H9 (cell line): Measurements from ENCODE around the gene CDC16. TPM values are rescaled to one million over a fixed set of nuclear protein-coding genes. Genes with fewer than 3 reads are reported as not detected.

Experiments used
- DNase-seq: peaks from one replicate; pipeline ENCODE4 v3.0.0-alpha.2; 2017
- H2AFZ ChIP-seq: one replicate; pipeline ENCODE4 v1.6.1; 2013; ENCODE audit warnings: mild to moderate bottlenecking, low read length, control low read depth, moderate library complexity
- H2AK5ac ChIP-seq: 2 replicates; pipeline ENCODE4 v1.6.1; 2013; ENCODE audit warnings: low read length, control low read depth, mixed read lengths; ENCODE audit not compliant: insufficient read length
- H2BK120ac ChIP-seq: one replicate; pipeline ENCODE4 v1.6.1; 2013; ENCODE audit warnings: low read depth, mild to moderate bottlenecking, low read length, control low read depth, inconsistent platforms; ENCODE audit not compliant: poor library complexity, severe bottlenecking
- H2BK12ac ChIP-seq: 2 replicates; pipeline ENCODE4 v1.6.1; 2013; ENCODE audit warnings: low read length, control low read depth, mixed read lengths, low read depth; ENCODE audit not compliant: insufficient read length
- H2BK15ac ChIP-seq: 2 replicates; pipeline ENCODE4 v1.6.1; 2013; ENCODE audit warnings: low read depth, low read length, control low read depth
- H2BK20ac ChIP-seq: one replicate; pipeline ENCODE4 v1.6.1; 2013; ENCODE audit warnings: low read depth, mild to moderate bottlenecking, low read length, control low read depth, inconsistent platforms; ENCODE audit not compliant: poor library complexity, severe bottlenecking
- H2BK5ac ChIP-seq: 2 replicates; pipeline ENCODE4 v1.6.1; 2013; ENCODE audit warnings: low read length, control low read depth, mixed read lengths; ENCODE audit not compliant: insufficient read length
- H3K14ac ChIP-seq: 2 replicates; pipeline ENCODE4 v1.6.1; 2013; ENCODE audit warnings: low read length, control low read depth; ENCODE audit not compliant: insufficient read depth
- H3K18ac ChIP-seq: 2 replicates; pipeline ENCODE4 v1.6.1; 2013; ENCODE audit warnings: low read depth, mild to moderate bottlenecking, mixed read lengths, low read length, control low read depth; ENCODE audit not compliant: insufficient read length
- H3K23ac ChIP-seq: 2 replicates; pipeline ENCODE4 v1.6.1; 2013; ENCODE audit warnings: low read length, control low read depth, mixed read lengths, low read depth; ENCODE audit not compliant: insufficient read length
- H3K23me2 ChIP-seq: 2 replicates; pipeline ENCODE4 v1.6.1; 2013; ENCODE audit warnings: low read depth, mild to moderate bottlenecking, mixed read lengths, low read length, control low read depth; ENCODE audit not compliant: insufficient read length, poor library complexity, severe bottlenecking
- H3K27ac ChIP-seq: 2 replicates; pipeline ENCODE4 v1.5.1; 2013; ENCODE audit warnings: low read length, control low read depth, mixed read lengths, low read depth; ENCODE audit not compliant: insufficient read length
- H3K27me3 ChIP-seq: 2 replicates; pipeline ENCODE4 v1.6.1; 2013; ENCODE audit warnings: low read length, control low read depth, inconsistent platforms; ENCODE audit not compliant: insufficient read depth
- H3K4ac ChIP-seq: 2 replicates; pipeline ENCODE4 v1.6.1; 2013; ENCODE audit warnings: low read depth, mild to moderate bottlenecking, control low read depth, inconsistent platforms, low read length, moderate library complexity
- H3K4me1 ChIP-seq: 2 replicates; pipeline ENCODE4 v1.6.1; 2013; ENCODE audit warnings: low read length, control low read depth, inconsistent platforms; ENCODE audit not compliant: insufficient read depth
- H3K4me2 ChIP-seq: 2 replicates; pipeline ENCODE4 v1.6.1; 2013; ENCODE audit warnings: low read length, control low read depth, mixed read lengths; ENCODE audit not compliant: insufficient read length, insufficient read depth
- H3K56ac ChIP-seq: 2 replicates; pipeline ENCODE4 v1.6.1; 2013; ENCODE audit warnings: low read depth, mild to moderate bottlenecking, mixed read lengths, low read length, control low read depth; ENCODE audit not compliant: insufficient read length
- H3K79me1 ChIP-seq: 2 replicates; pipeline ENCODE4 v1.6.1; 2013; ENCODE audit warnings: low read depth, mild to moderate bottlenecking, moderate library complexity, low read length, control low read depth, inconsistent platforms; ENCODE audit not compliant: insufficient read depth, poor library complexity, severe bottlenecking
- H3K79me2 ChIP-seq: 2 replicates; pipeline ENCODE4 v1.6.1; 2013; ENCODE audit warnings: low read length, control low read depth, inconsistent platforms; ENCODE audit not compliant: insufficient read depth
- H3K9ac ChIP-seq: 2 replicates; pipeline ENCODE4 v1.6.1; 2013; ENCODE audit warnings: low read length, control low read depth, mixed read lengths; ENCODE audit not compliant: insufficient read length; ENCODE audit errors: extremely low read depth
- H3K9me3 ChIP-seq: one replicate; pipeline ENCODE4 v1.6.1; 2013; ENCODE audit warnings: low read depth, low read length, inconsistent platforms; ENCODE audit not compliant: control insufficient read depth
- H3T11ph ChIP-seq: one replicate; pipeline ENCODE4 v1.6.1; 2013; ENCODE audit warnings: mild to moderate bottlenecking, low read length, control low read depth, inconsistent platforms
- H4K20me1 ChIP-seq: one replicate; pipeline ENCODE4 v1.6.1; 2013; ENCODE audit not compliant: control insufficient read depth, insufficient read length, insufficient read depth
- H4K5ac ChIP-seq: 2 replicates; pipeline ENCODE4 v1.6.1; 2013; ENCODE audit warnings: low read depth, mild to moderate bottlenecking, mixed read lengths, low read length, control low read depth; ENCODE audit not compliant: insufficient read length
- H4K8ac ChIP-seq: replicated peaks from 2 replicates; pipeline ENCODE4 v1.6.1; 2013; ENCODE audit warnings: low read length, control low read depth, mixed read lengths, low read depth; ENCODE audit not compliant: insufficient read length
- H4K91ac ChIP-seq: 2 replicates; pipeline ENCODE4 v1.6.1; 2013; ENCODE audit warnings: low read depth, mild to moderate bottlenecking, moderate library complexity, mixed read lengths, low read length, control low read depth; ENCODE audit not compliant: insufficient read length
- H3K27ac Mint-ChIP-seq, 3 experiments: 2 replicates in 2 of 3; 3 replicates in 1 of 3; pipeline ENCODE4 v1.8.0; 2020 to 2021; ENCODE audit warnings: mixed read lengths in 3 of 3, mild to moderate bottlenecking in 1 of 3, moderate library complexity in 1 of 3
- H3K27me3 Mint-ChIP-seq: 2 replicates; pipeline ENCODE4 v1.8.0; 2021; ENCODE audit warnings: low read depth, mild to moderate bottlenecking, moderate library complexity, mixed read lengths
- H3K36me3 Mint-ChIP-seq, 3 experiments: 2 replicates in 2 of 3; 3 replicates in 1 of 3; pipeline ENCODE4 v1.8.0; 2020 to 2021; ENCODE audit warnings: low read depth in 3 of 3, mixed read lengths in 3 of 3; ENCODE audit not compliant: insufficient read depth in 1 of 3
- H3K4me1 Mint-ChIP-seq, 2 experiments: 2 replicates each; pipeline ENCODE4 v1.8.0; 2020; ENCODE audit warnings: mixed read lengths in 2 of 2
- H3K4me3 Mint-ChIP-seq, 2 experiments: 2 replicates in 1 of 2; 3 replicates in 1 of 2; pipeline ENCODE4 v1.8.0; 2020 to 2021; ENCODE audit warnings: mild to moderate bottlenecking in 2 of 2, mixed read lengths in 2 of 2, moderate library complexity in 1 of 2
- H3K9me3 Mint-ChIP-seq, 2 experiments: 2 replicates in 1 of 2; 3 replicates in 1 of 2; pipeline ENCODE4 v1.8.0; 2020; ENCODE audit warnings: mild to moderate bottlenecking in 2 of 2, mixed read lengths in 2 of 2, moderate library complexity in 1 of 2
- CTCF ChIP-seq: fragments of 200-600 bp; sonication (generic); conservative IDR thresholded peaks from 3 replicates; pipeline ENCODE4 v1.8.0; 2021; ENCODE audit warnings: antibody characterized with exemption, mild to moderate bottlenecking
- WGBS: extraction: QIAGEN DNeasy Blood & Tissue Kit; methylation state at CpG from one replicate; pipeline ENCODE4 v1.1.7; 2013; ENCODE audit warnings: missing lambda C conversion rate, low lambda C conversion rate, mixed read lengths; ENCODE audit not compliant: insufficient read length; ENCODE audit errors: extremely low coverage; 5-methylcytosine and 5-hydroxymethylcytosine counted together
- total RNA-seq: library from RNA; stranded (reverse); gene quantifications from 2 replicates; pipeline ENCODE4 v1.2.1, GENCODE V29; 2021

Gene CDC16
- total RNA-seq, 1 experiment from 2014 or later, result 91.9 TPM

GRCh38 chr13:114196629-114197028 lies 38.1 kb upstream of the CDC16 start:
- Histone ChIP-seq H3K9ac (no peak overlapping the region), H3T11ph (no peak overlapping the region), H3K23me2 (no peaks in the 10 kb centered on the region), H3K4me1 (peaks cover 2% of the 10 kb centered on the region; the same call in 1 of the 2 replicates), H3K27me3 (no peaks in the 10 kb centered on the region), H2AK5ac (no peak overlapping the region), H3K18ac (no peak overlapping the region), H4K91ac (no peak overlapping the region), H3K4ac (no peak overlapping the region), H4K8ac (no peak overlapping the region), H4K5ac (no peak overlapping the region), H3K14ac (no peak overlapping the region), H3K9me3 (no peaks in the 10 kb centered on the region), H2BK12ac (no peak overlapping the region), H3K56ac (no peak overlapping the region), H2BK20ac (no peak overlapping the region), H3K4me2 (no peak overlapping the region), H3K79me2 (no peaks in the 10 kb centered on the region), H3K27ac (no peak overlapping the region), H3K79me1 (no peaks in the 10 kb centered on the region), H4K20me1 (no peaks in the 10 kb centered on the region), H3K23ac (no peak overlapping the region), H2BK15ac (no peak overlapping the region), H2BK120ac (no peak overlapping the region), H2BK5ac (no peak overlapping the region), H2AFZ (no peak overlapping the region)
- peaks cover 16 to 17% of the 10 kb centered on the region in 2 experiments for H3K4me1 Mint-ChIP-seq
- DNase-seq, result no peak
- no peak overlapping the region for H3K4me3 Mint-ChIP-seq
- no CpG with 5 or more reads among the region's 5 CpGs for WGBS
- peaks cover 5% of the 10 kb centered on the region in 2 experiments; a peak in 4 of 5 replicates for H3K9me3 Mint-ChIP-seq
- H3K27me3 Mint-ChIP-seq, result peaks cover 3% of the 10 kb centered on the region
- TF ChIP-seq CTCF, result no peak
- H3K27ac Mint-ChIP-seq, result no peak overlapping the region; a peak in 1 of 7 replicates
- H3K36me3 Mint-ChIP-seq, result no peaks in the 10 kb centered on the region
